GM10847 (cell line): ENCODE measurements around the gene PLAAT5.

Experiments
- POLR2A ChIP-seq: IDR thresholded peaks from 2 replicates; pipeline ENCODE4 v1.6.1; 2011; ENCODE audit not compliant: insufficient read length; ENCODE audit errors: extremely low read depth

Gene PLAAT5

DNA sequence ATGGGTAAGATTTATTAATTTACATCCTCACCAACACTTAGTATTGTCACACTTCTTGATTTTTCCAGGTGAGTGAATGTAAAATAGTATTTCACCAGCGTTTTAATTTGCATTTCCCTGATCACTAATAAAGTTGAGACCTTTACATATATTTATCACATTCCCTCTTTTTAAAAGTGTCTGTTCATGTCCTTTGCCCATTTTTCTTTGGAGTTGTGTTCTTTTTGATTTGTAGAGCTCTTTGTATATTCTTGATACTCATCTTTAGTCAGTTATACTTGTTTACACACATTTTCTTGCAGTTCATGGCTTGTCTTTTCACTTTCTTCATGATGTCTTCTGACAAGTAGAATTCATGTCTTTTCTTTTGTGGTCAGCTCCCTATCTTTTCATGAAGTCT is 2.2 kb upstream of the PLAAT5 start:
- no peak for TF ChIP-seq POLR2A

- TF ChIP-seq POLR2A = no peak
Measured at GRCh38 chr11:63492441-63492840, 1.5 kb upstream of the PLAAT5 start.

DNA sequence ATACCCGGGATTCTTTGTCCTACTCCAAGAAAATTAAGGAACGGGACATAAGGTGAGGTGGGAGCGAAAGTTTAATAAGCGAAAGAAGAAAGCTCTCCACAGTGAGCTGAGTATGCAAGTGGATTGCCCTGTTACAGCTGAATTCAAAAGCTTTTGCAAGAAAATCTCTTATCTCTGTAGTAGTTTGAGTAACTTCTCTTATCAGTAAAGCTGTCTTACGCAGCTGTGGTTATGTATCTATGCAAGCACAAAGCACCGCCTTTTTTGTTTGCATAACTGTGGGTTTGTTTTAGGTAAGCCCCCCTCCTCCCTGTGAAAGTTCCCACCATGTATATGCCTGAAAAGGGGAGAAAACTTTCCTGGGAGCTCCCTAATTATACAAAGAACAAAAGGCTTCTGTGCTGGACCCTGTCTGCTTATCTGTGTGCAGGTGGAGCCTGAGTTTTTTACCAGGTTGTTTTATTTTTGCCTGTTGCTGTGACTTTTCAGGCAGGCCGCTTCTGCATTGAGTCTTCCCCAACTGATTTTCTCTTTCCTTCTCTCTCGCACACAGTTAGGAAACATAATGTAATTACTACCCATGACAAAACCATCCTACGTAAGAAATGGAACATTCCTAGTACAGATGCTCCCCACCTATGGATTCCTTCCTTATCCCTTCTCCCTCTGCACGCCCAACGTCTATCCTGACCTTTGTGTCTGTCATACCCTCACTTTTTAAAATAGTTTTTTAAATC is 837 bp upstream of the PLAAT5 start:
- TF ChIP-seq POLR2A = no peak

GRCh38 chr11:63491240-63491587 is 247 bp upstream of the PLAAT5 start:
- TF ChIP-seq POLR2A = no peak

GRCh38 chr11:63489879-63490278 is 1.1 kb downstream of the PLAAT5 start:
- no peak for TF ChIP-seq POLR2A

DNA sequence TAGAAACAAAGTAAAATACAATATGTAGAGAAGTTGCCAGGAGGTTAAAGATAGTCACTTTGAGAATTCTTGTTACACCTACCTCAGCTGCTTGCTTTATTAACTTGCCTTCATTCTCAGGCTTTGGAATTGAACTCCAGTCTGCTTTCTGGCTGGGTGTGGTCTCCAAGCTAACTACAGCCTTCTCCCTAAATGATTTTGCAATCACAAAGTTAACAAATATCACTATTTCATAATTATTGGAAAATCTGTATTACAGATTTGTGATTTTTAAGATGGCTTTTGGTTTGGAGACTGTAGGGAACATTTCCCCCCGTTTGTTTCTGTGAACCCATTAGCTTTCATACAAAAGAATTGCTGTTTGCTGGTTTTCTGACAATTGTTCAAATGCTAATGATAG is 2.2 kb downstream of the PLAAT5 start:
- no peak for TF ChIP-seq POLR2A

- TF ChIP-seq POLR2A = no peak
Measured at GRCh38 chr11:63485777-63486176, 5.2 kb downstream of the PLAAT5 start.

GRCh38 chr11:63480039-63480438 is 10.9 kb downstream of the PLAAT5 start:
- TF ChIP-seq POLR2A = no peak

- TF ChIP-seq POLR2A = no peak
Measured at GRCh38 chr11:63478896-63479295, 12.1 kb downstream of the PLAAT5 start.

- no peak for TF ChIP-seq POLR2A
Measured at GRCh38 chr11:63476618-63477017, 14.3 kb downstream of the PLAAT5 start.

DNA sequence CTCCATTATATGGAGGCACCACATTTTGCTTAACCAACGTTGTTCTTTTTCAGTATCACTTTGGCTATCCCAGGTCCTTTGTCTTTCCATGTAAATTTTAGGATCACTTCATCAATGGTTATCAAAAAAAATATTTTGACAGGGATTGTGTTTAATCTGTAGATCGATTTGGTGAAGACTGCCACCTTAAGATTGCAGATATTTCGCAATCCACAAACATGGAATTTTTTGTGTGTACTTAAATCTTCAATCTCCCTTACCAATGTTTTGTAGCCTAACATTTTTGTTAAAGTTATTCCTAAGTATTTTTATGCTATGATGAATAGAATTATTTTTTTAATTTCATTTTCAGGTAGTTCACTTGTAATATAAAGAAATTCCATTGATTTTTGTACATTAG is 18.6 kb downstream of the PLAAT5 start:
- TF ChIP-seq POLR2A = no peak

GRCh38 chr11:63470311-63470710 is 20.7 kb downstream of the PLAAT5 start:
- TF ChIP-seq POLR2A = no peak

DNA sequence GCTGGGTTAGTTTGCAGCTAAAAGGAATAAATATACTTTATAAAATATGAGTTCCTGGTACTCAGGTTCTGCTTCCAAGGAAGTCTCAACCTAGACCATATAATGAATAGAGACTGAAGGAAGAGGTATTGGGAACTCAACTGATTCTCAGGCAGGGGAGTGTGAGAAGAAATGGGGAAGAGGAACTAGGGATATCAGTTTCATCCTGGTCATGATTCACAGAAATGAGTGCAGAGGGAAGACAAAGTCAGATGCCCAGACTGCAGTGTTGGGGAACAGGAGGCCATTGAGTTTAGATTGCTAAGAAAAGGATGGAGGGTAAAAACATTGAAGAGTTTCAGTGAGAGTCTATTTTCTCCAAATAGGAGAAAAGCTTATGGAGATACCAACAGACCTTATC is 28.8 kb downstream of the PLAAT5 start:
- no peak for TF ChIP-seq POLR2A

GRCh38 chr11:63459586-63459985 is 31.4 kb downstream of the PLAAT5 start:
- no peak for TF ChIP-seq POLR2A

- TF ChIP-seq POLR2A = no peak
Measured at GRCh38 chr11:63448646-63449045, 42.3 kb downstream of the PLAAT5 start.

GRCh38 chr11:63445720-63446119 is 45.2 kb downstream of the PLAAT5 start:
- TF ChIP-seq POLR2A = no peak

GRCh38 chr11:63445118-63445517 is 45.8 kb downstream of the PLAAT5 start:
- no peak for TF ChIP-seq POLR2A
